GM12875 (cell line): ENCODE results near the gene ARHGAP19.

ENCODE experiments used
- H3K4me3 ChIP-seq: one replicate; pipeline ENCODE4 v1.5.1; 2011; ENCODE audit warnings: low read depth, low read length, control low read depth
- CTCF ChIP-seq: IDR thresholded peaks from 2 replicates; pipeline ENCODE4 v1.5.1; 2011; ENCODE audit warnings: low read depth, mild to moderate bottlenecking, control low read depth, inconsistent platforms, low read length, moderate library complexity, borderline replicate concordance; ENCODE audit not compliant: insufficient read depth

Gene ARHGAP19

GRCh38 chr10:97329766-97330165 is 37.3 kb upstream of the ARHGAP19 start:
- TF ChIP-seq CTCF, result no peak

GRCh38 chr10:97328646-97329453 is 36.4 kb upstream of the ARHGAP19 start:
- no peak overlapping the region for H3K4me3 ChIP-seq
- TF ChIP-seq CTCF, result no peak

More at GRCh38 chr10:97329766-97330165, 37.3 kb upstream of the ARHGAP19 start:
- H3K4me3 ChIP-seq, result no peak overlapping the region

- TF ChIP-seq CTCF, result no peak
- H3K4me3 ChIP-seq, result no peak overlapping the region
Observed at GRCh38 chr10:97327348-97328294, 35.2 kb upstream of the ARHGAP19 start.

- H3K4me3 ChIP-seq, result no peak overlapping the region
- TF ChIP-seq CTCF, result no peak
Observed at GRCh38 chr10:97325754-97326153, 33.3 kb upstream of the ARHGAP19 start.

GRCh38 chr10:97323501-97323900 is 31.1 kb upstream of the ARHGAP19 start:
- H3K4me3 ChIP-seq, result no peak overlapping the region
- no peak for TF ChIP-seq CTCF

GRCh38 chr10:97321804-97322190 is 29.4 kb upstream of the ARHGAP19 start:
- TF ChIP-seq CTCF, result no peak
- H3K4me3 ChIP-seq, result no peak overlapping the region
